BLaER1 treated with 17β-estradiol and CSF1 and Interleukin-3, amounts not matched to agents 10 nM and 100 nM (cell line): ENCODE measurements around the gene MSI2.

ENCODE experiments used
- H3K27ac ChIP-seq, 11 experiments: shearing (Covaris generic); formaldehyde crosslinking; 2 replicates each; pipeline ENCODE4 v1.8.1; 2022
- H3K27me3 ChIP-seq, 11 experiments: shearing (Covaris generic); formaldehyde crosslinking; 2 replicates each; pipeline ENCODE4 v1.8.1; 2022
- H3K36me3 ChIP-seq, 11 experiments: shearing (Covaris generic); formaldehyde crosslinking; 2 replicates each; pipeline ENCODE4 v1.8.1; 2022
- H3K4me1 ChIP-seq, 10 experiments: shearing (Covaris generic); formaldehyde crosslinking; 2 replicates each; pipeline ENCODE4 v1.8.1; 2022
- H3K4me2 ChIP-seq, 11 experiments: shearing (Covaris generic); formaldehyde crosslinking; 2 replicates each; pipeline ENCODE4 v1.8.1; 2022
- H3K4me3 ChIP-seq, 10 experiments: shearing (Covaris generic); formaldehyde crosslinking; 2 replicates each; pipeline ENCODE4 v1.8.1; 2022
- H3K9ac ChIP-seq, 11 experiments: shearing (Covaris generic); formaldehyde crosslinking; 2 replicates each; pipeline ENCODE4 v1.8.1; 2022
- H3K9me3 ChIP-seq, 11 experiments: shearing (Covaris generic); formaldehyde crosslinking; replicated peaks in 1 of 11; 2 replicates each; pipeline ENCODE4 v1.8.1; 2022
- H4K20me1 ChIP-seq, 11 experiments: shearing (Covaris generic); formaldehyde crosslinking; 2 replicates each; pipeline ENCODE4 v1.8.1; 2022
- Cebpa-rat ChIP-seq, 11 experiments: shearing (Covaris generic); IDR thresholded peaks; 2 replicates each; pipeline ENCODE4 v1.8.1; 2022

The MSI2 gene

GRCh38 chr17:57260325-57261083 is 4.2 kb downstream of the MSI2 start:
- no peak for TF ChIP-seq Cebpa-rat (IDR thresholded peaks at IDR 0.05)
- peak overlapping the region in 5 of 11 experiments; percentile 0 to 80 (median 64); a peak in 7 of 22 replicates for H3K27ac ChIP-seq
- peaks cover 32 to 68% (median 53%) of the 10 kb centered on the region in 10 experiments for H3K4me1 ChIP-seq
- H4K20me1 ChIP-seq: peaks cover 0 to 64% (median 10%) of the 10 kb centered on the region in 11 experiments; a peak in 9 of 22 replicates
- H3K9ac ChIP-seq: peak overlapping the region in 8 of 11 experiments; percentile 31 to 86 (median 82); a peak in 14 of 22 replicates
- no peaks in the 10 kb centered on the region for H3K9me3 ChIP-seq
- no peaks in the 10 kb centered on the region for H3K27me3 ChIP-seq
- H3K4me3 ChIP-seq: peak overlapping the region in 7 of 10 experiments; percentile 72 to 81 (median 77); a peak in 12 of 20 replicates
- H3K36me3 ChIP-seq: peaks cover 23 to 67% (median 45%) of the 10 kb centered on the region in 11 experiments; a peak in 21 of 22 replicates
- H3K4me2 ChIP-seq: peak overlapping the region; percentile 91 to 100 (median 97); a peak in 21 of 22 replicates

- H3K4me1 ChIP-seq: peaks cover 32 to 65% (median 52%) of the 10 kb centered on the region in 10 experiments
- H3K4me3 ChIP-seq: peak overlapping the region in 6 of 10 experiments; percentile 1 to 81 (median 76); a peak in 8 of 20 replicates
- H3K27ac ChIP-seq: peak overlapping the region in 1 of 11 experiments; percentile 26; a peak in 1 of 22 replicates
- H3K36me3 ChIP-seq: peaks cover 29 to 73% (median 50%) of the 10 kb centered on the region in 11 experiments; a peak in 21 of 22 replicates
- H3K27me3 ChIP-seq: no peaks in the 10 kb centered on the region
- peaks cover 0 to 69% (median 10%) of the 10 kb centered on the region in 11 experiments; a peak in 10 of 22 replicates for H4K20me1 ChIP-seq
- peak overlapping the region in 7 of 11 experiments; percentile 31 to 86 (median 84); a peak in 12 of 22 replicates for H3K9ac ChIP-seq
- peak overlapping the region; percentile 91 to 100 (median 97) for H3K4me2 ChIP-seq
- H3K9me3 ChIP-seq: no peaks in the 10 kb centered on the region
- TF ChIP-seq Cebpa-rat (IDR thresholded peaks at IDR 0.05): no peak
Measured at GRCh38 chr17:57261084-57261461, 4.8 kb downstream of the MSI2 start.

- Histone ChIP-seq H3K4me1 (peaks cover 32 to 65% (median 53%) of the 10 kb centered on the region in 10 experiments), H4K20me1 (peaks cover 0 to 84% (median 18%) of the 10 kb centered on the region in 11 experiments; a peak in 15 of 22 replicates), H3K27ac (no peak overlapping the region), H3K4me2 (peak overlapping the region in 9 of 11 experiments; percentile 16 to 99 (median 95); a peak in 17 of 22 replicates), H3K9me3 (no peaks in the 10 kb centered on the region), H3K9ac (peak overlapping the region in 2 of 11 experiments; percentile 8 to 85; a peak in 4 of 22 replicates), H3K4me3 (peak overlapping the region in 1 of 10 experiments; percentile 74; a peak in 2 of 20 replicates), H3K36me3 (peaks cover 40 to 88% (median 63%) of the 10 kb centered on the region in 11 experiments), H3K27me3 (no peaks in the 10 kb centered on the region)
- TF ChIP-seq Cebpa-rat (IDR thresholded peaks at IDR 0.05): no peak
Measured at GRCh38 chr17:57262557-57262956, 6.2 kb downstream of the MSI2 start.

- peaks cover 0 to 99% (median 26%) of the 10 kb centered on the region in 11 experiments; a peak in 15 of 22 replicates for H4K20me1 ChIP-seq
- H3K4me3 ChIP-seq: no peak overlapping the region
- no peaks in the 10 kb centered on the region for H3K27me3 ChIP-seq
- H3K9me3 ChIP-seq: no peaks in the 10 kb centered on the region
- TF ChIP-seq Cebpa-rat (IDR thresholded peaks at IDR 0.05): no peak
- H3K9ac ChIP-seq: no peak overlapping the region
- peak overlapping the region in 5 of 11 experiments; percentile 6 to 98 (median 19); a peak in 6 of 22 replicates for H3K4me2 ChIP-seq
- H3K36me3 ChIP-seq: peaks cover 54 to 97% (median 78%) of the 10 kb centered on the region in 11 experiments
- peaks cover 23 to 65% (median 44%) of the 10 kb centered on the region in 10 experiments for H3K4me1 ChIP-seq
- no peak overlapping the region for H3K27ac ChIP-seq
Measured at GRCh38 chr17:57264250-57264649, 7.9 kb downstream of the MSI2 start.

GRCh38 chr17:57264776-57265175 is 8.5 kb downstream of the MSI2 start:
- H3K36me3 ChIP-seq: peaks cover 56 to 98% (median 82%) of the 10 kb centered on the region in 11 experiments
- H3K4me2 ChIP-seq: peak overlapping the region in 4 of 11 experiments; percentile 6 to 98 (median 58); a peak in 3 of 22 replicates
- no peak overlapping the region for H3K9ac ChIP-seq
- peaks cover 0 to 99% (median 32%) of the 10 kb centered on the region in 11 experiments; a peak in 15 of 22 replicates for H4K20me1 ChIP-seq
- no peaks in the 10 kb centered on the region for H3K27me3 ChIP-seq
- no peak overlapping the region for H3K27ac ChIP-seq
- peaks cover 18 to 64% (median 39%) of the 10 kb centered on the region in 10 experiments for H3K4me1 ChIP-seq
- H3K9me3 ChIP-seq: no peaks in the 10 kb centered on the region
- no peak for TF ChIP-seq Cebpa-rat (IDR thresholded peaks at IDR 0.05)
- no peak overlapping the region for H3K4me3 ChIP-seq

- Histone ChIP-seq H3K27ac (no peak overlapping the region), H3K9ac (peak overlapping the region in 1 of 11 experiments; percentile 6; a peak in 1 of 22 replicates), H4K20me1 (peaks cover under 1 to 99% (median 52%) of the 10 kb centered on the region in 11 experiments; a peak in 16 of 22 replicates), H3K36me3 (peaks cover 64 to 100% (median 98%) of the 10 kb centered on the region in 11 experiments), H3K4me2 (0 out of 22 replicates have a peak overlapping the region, but pooled peaks of 1 of the 11 experiments have one; percentile 6), H3K4me1 (peaks cover 0 to 51% (median 18%) of the 10 kb centered on the region in 10 experiments; a peak in 15 of 20 replicates), H3K4me3 (no peak overlapping the region), H3K27me3 (no peaks in the 10 kb centered on the region), H3K9me3 (no peaks in the 10 kb centered on the region)
- TF ChIP-seq Cebpa-rat (IDR thresholded peaks at IDR 0.05): no peak
Measured at GRCh38 chr17:57266902-57267311, 10.6 kb downstream of the MSI2 start.

GRCh38 chr17:57268181-57268580 is 11.9 kb downstream of the MSI2 start:
- peaks cover 0 to 39% (median 5%) of the 10 kb centered on the region in 10 experiments; a peak in 9 of 20 replicates for H3K4me1 ChIP-seq
- TF ChIP-seq Cebpa-rat (IDR thresholded peaks at IDR 0.05): no peak
- peaks cover 59 to 100% (median 95%) of the 10 kb centered on the region in 11 experiments for H3K36me3 ChIP-seq
- H3K9ac ChIP-seq: no peak overlapping the region
- peaks cover 6 to 99% (median 58%) of the 10 kb centered on the region in 11 experiments; a peak in 16 of 22 replicates for H4K20me1 ChIP-seq
- no peak overlapping the region for H3K4me3 ChIP-seq
- no peaks in the 10 kb centered on the region for H3K9me3 ChIP-seq
- H3K27me3 ChIP-seq: no peaks in the 10 kb centered on the region
- H3K4me2 ChIP-seq: no peak overlapping the region
- H3K27ac ChIP-seq: no peak overlapping the region

GRCh38 chr17:57269052-57269451 is 12.7 kb downstream of the MSI2 start:
- Histone ChIP-seq H3K4me1 (peaks cover 0 to 31% (median 2%) of the 10 kb centered on the region in 10 experiments; a peak in 8 of 20 replicates), H3K36me3 (peaks cover 58 to 100% (median 95%) of the 10 kb centered on the region in 11 experiments), H3K27ac (no peak overlapping the region), H4K20me1 (peaks cover 6 to 99% (median 58%) of the 10 kb centered on the region in 11 experiments; a peak in 16 of 22 replicates), H3K4me2 (peak overlapping the region in 2 of 11 experiments; percentile 5 to 13; a peak in 3 of 22 replicates), H3K9me3 (no peaks in the 10 kb centered on the region), H3K9ac (no peak overlapping the region), H3K4me3 (no peak overlapping the region), H3K27me3 (no peaks in the 10 kb centered on the region)
- no peak for TF ChIP-seq Cebpa-rat (IDR thresholded peaks at IDR 0.05)
